Measurements from ENCODE around the gene LGALS9.
"Not testable (repeated sequence)": the region's sequence is repeated elsewhere in the genome, so short reads cannot be mapped to it uniquely, and the experiment has no call there.

Gene LGALS9

GRCh38 chr17:27640790-27641189 lies 9.8 kb downstream of the LGALS9 start:
- H3K36me3 ChIP-seq: no peaks in the 10 kb centered on the region

GRCh38 chr17:27644586-27644985 lies 13.6 kb downstream of the LGALS9 start:
- Histone ChIP-seq H3K27ac (no peak overlapping the region), H3K27me3 (ENCODE audit: insufficient read depth, low read depth, severe bottlenecking) (no peaks in the 10 kb centered on the region), H3K9me3 (ENCODE audit: severe bottlenecking) (no peaks in the 10 kb centered on the region), H3K36me3 (no peaks in the 10 kb centered on the region), H3K4me3 (ENCODE audit: low read depth, low read length) (no peak overlapping the region)
- TF ChIP-seq CTCF (IDR thresholded peaks at IDR 0.05; ENCODE audit: low read depth, low read length): no peak
- peak; percentile 32 for DNase-seq

More at GRCh38 chr17:27640790-27641189, 9.8 kb downstream of the LGALS9 start:
- no peak for DNase-seq
- H3K9me3 ChIP-seq (ENCODE audit: severe bottlenecking): no peaks in the 10 kb centered on the region
- TF ChIP-seq CTCF (IDR thresholded peaks at IDR 0.05; ENCODE audit: low read depth, low read length): no peak
- H3K4me3 ChIP-seq (ENCODE audit: low read depth, low read length): no peak overlapping the region
- no peak overlapping the region for H3K27ac ChIP-seq
- H3K27me3 ChIP-seq (ENCODE audit: insufficient read depth, low read depth, severe bottlenecking): no peaks in the 10 kb centered on the region

- H3K36me3 ChIP-seq; H3K27me3 ChIP-seq (ENCODE audit: insufficient read depth, low read depth, severe bottlenecking); H3K9me3 ChIP-seq (ENCODE audit: severe bottlenecking); H3K4me3 ChIP-seq (ENCODE audit: low read depth, low read length); DNase-seq; H3K27ac ChIP-seq: not testable (repeated sequence)
Measured at GRCh38 chr17:27645621-27646020, 14.6 kb downstream of the LGALS9 start.

GRCh38 chr17:27646232-27646631 lies 15.2 kb downstream of the LGALS9 start:
- Histone ChIP-seq H3K27me3 (ENCODE audit: insufficient read depth, low read depth, severe bottlenecking) (no peaks in the 10 kb centered on the region), H3K27ac (no peak overlapping the region), H3K9me3 (ENCODE audit: severe bottlenecking) (no peaks in the 10 kb centered on the region), H3K4me3 (ENCODE audit: low read depth, low read length) (no peak overlapping the region), H3K36me3 (no peaks in the 10 kb centered on the region)
- no peak for TF ChIP-seq CTCF (IDR thresholded peaks at IDR 0.05; ENCODE audit: low read depth, low read length)
- no peak for DNase-seq

- Histone ChIP-seq H3K4me3 (ENCODE audit: low read depth, low read length) (no peak overlapping the region), H3K9me3 (ENCODE audit: severe bottlenecking) (no peaks in the 10 kb centered on the region), H3K36me3 (no peaks in the 10 kb centered on the region), H3K27me3 (ENCODE audit: insufficient read depth, low read depth, severe bottlenecking) (no peaks in the 10 kb centered on the region), H3K27ac (no peak overlapping the region)
- TF ChIP-seq CTCF (IDR thresholded peaks at IDR 0.05; ENCODE audit: low read depth, low read length): no peak
- DNase-seq: no peak
Measured at GRCh38 chr17:27647765-27648164, 16.8 kb downstream of the LGALS9 start.

- not testable (repeated sequence) for H3K27ac ChIP-seq
- peak; percentile 24 for DNase-seq
Measured at GRCh38 chr17:27649111-27649571, 18.2 kb downstream of the LGALS9 start.

GRCh38 chr17:27649929-27650328 lies 18.9 kb downstream of the LGALS9 start:
- Histone ChIP-seq H3K27ac (no peak overlapping the region), H3K36me3 (no peaks in the 10 kb centered on the region), H3K9me3 (ENCODE audit: severe bottlenecking) (no peaks in the 10 kb centered on the region), H3K4me3 (ENCODE audit: low read depth, low read length) (no peak overlapping the region), H3K27me3 (ENCODE audit: insufficient read depth, low read depth, severe bottlenecking) (no peaks in the 10 kb centered on the region)
- no peak for TF ChIP-seq CTCF (IDR thresholded peaks at IDR 0.05; ENCODE audit: low read depth, low read length)
- no peak for DNase-seq

More at GRCh38 chr17:27649111-27649571, 18.2 kb downstream of the LGALS9 start:
- not testable (repeated sequence) for H3K27me3 ChIP-seq (ENCODE audit: insufficient read depth, low read depth, severe bottlenecking); H3K4me3 ChIP-seq (ENCODE audit: low read depth, low read length); H3K36me3 ChIP-seq; H3K9me3 ChIP-seq (ENCODE audit: severe bottlenecking)
